Stimulated activated CD8-positive, alpha-beta memory T cell treated with anti-CD3 and anti-CD28 coated beads, Interleukin-15, amount 100 ng/mL, for 4 hours (primary cell): Measurements from ENCODE around the gene SLC10A6.

ENCODE experiments used
- DNase-seq, 2 donors: peaks; one replicate each; pipeline ENCODE4 v3.0.0-alpha.2; 2020; ENCODE audit warnings: low read depth in 2 of 2

SLC10A6 gene

DNA sequence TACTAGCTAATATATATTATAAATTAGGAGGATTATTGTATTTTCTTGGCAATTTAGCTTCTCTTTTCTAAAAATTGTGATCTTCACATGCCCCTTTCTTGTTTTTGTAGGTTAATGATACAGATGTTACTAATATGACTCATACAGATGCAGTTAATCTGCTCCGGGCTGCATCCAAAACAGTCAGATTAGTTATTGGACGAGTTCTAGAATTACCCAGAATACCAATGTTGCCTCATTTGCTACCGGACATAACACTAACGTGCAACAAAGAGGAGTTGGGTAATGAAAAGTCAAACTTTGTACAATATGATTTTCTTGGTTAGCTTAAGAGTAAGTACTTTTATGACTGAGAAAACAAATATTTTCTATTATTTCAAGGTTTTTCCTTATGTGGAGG lies 74.1 kb downstream of the SLC10A6 start:
- DNase-seq = no peak
